ENCODE measurements around the gene MAGI1. TPM values are rescaled to one million over a fixed set of nuclear protein-coding genes. Genes with fewer than 3 reads are reported as not detected.

MAGI1 gene
- total and polyA plus RNA-seq, 2 experiments from 2014 or later = 33.9 to 87.0 TPM

DNA sequence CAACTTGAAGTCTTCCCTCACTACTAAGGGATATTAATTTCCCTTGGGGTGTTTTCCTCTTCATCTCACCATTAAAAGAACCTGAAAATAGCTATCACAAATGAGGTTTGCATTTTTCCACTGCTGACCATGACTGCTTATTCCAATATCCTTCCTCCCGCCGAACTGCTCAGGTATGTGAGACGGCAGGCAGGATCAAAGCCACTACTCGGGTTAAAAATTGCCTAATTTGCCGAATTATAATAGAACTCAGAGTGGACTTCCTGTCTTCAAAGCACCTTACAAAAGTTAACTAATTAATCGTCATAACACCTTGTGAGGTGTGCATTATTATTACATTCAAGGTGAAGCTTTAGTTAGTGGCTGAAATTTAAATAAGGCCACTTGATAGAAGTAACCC is 695.7 kb downstream of the MAGI1 start:
- H3K27me3 ChIP-seq = no peaks in the 10 kb centered on the region
- TF ChIP-seq, protein P1, sequence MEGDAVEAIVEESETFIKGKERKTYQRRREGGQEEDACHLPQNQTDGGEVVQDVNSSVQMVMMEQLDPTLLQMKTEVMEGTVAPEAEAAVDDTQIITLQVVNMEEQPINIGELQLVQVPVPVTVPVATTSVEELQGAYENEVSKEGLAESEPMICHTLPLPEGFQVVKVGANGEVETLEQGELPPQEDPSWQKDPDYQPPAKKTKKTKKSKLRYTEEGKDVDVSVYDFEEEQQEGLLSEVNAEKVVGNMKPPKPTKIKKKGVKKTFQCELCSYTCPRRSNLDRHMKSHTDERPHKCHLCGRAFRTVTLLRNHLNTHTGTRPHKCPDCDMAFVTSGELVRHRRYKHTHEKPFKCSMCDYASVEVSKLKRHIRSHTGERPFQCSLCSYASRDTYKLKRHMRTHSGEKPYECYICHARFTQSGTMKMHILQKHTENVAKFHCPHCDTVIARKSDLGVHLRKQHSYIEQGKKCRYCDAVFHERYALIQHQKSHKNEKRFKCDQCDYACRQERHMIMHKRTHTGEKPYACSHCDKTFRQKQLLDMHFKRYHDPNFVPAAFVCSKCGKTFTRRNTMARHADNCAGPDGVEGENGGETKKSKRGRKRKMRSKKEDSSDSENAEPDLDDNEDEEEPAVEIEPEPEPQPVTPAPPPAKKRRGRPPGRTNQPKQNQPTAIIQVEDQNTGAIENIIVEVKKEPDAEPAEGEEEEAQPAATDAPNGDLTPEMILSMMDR (IDR thresholded peaks at IDR 0.05; ENCODE audit: low read depth, low read length) = no peak
- no peaks in the 10 kb centered on the region for H3K4me1 ChIP-seq (ENCODE audit: low read depth)
- no peak overlapping the region for H3K4me3 ChIP-seq
- no peak for DNase-seq (ENCODE audit: low read depth in 1 of 2, low spot score in 1 of 2)
- no peak overlapping the region for H3K27ac ChIP-seq
- no peaks in the 10 kb centered on the region for H3K36me3 ChIP-seq
- H3K9me3 ChIP-seq (ENCODE audit: low read depth) = no peaks in the 10 kb centered on the region

DNA sequence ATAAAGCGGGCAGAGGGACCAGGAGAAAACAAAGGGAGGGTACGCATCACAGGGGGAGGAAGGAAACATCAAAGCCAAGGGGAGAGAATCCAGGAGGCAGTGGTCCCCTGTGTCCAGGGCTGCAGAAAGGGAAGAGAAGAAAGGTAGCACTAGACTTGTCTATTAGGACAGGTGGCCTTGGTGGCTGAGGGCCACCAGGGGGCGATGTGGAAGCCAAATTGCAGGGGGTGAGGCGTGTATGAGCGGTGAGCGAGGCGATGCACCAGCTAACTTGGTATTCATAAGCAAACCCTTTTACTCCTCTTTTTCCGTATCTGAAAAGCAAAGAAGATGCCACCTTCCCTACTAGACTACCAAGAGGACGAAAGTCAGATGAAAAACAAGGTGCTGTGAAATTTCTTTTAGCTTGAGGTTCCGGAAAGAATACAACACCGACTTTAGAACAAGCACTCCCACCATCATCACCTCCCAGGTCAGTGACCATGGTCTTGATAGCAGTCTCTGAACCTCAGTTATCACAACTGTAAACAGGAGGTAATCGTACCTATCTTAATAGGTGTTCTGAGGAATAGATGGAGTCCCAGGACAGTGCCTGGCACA is 696.5 kb downstream of the MAGI1 start:
- TF ChIP-seq, protein P1 (IDR thresholded peaks at IDR 0.05; ENCODE audit: low read depth, low read length) = peak; percentile 83
- Histone ChIP-seq H3K9me3 (ENCODE audit: low read depth) (no peaks in the 10 kb centered on the region), H3K27me3 (no peaks in the 10 kb centered on the region), H3K27ac (no peak overlapping the region), H3K36me3 (no peaks in the 10 kb centered on the region), H3K4me3 (no peak overlapping the region), H3K4me1 (ENCODE audit: low read depth) (no peaks in the 10 kb centered on the region)
- DNase-seq (ENCODE audit: low read depth in 1 of 2, low spot score in 1 of 2) = peak; percentile 65 to 71

DNA sequence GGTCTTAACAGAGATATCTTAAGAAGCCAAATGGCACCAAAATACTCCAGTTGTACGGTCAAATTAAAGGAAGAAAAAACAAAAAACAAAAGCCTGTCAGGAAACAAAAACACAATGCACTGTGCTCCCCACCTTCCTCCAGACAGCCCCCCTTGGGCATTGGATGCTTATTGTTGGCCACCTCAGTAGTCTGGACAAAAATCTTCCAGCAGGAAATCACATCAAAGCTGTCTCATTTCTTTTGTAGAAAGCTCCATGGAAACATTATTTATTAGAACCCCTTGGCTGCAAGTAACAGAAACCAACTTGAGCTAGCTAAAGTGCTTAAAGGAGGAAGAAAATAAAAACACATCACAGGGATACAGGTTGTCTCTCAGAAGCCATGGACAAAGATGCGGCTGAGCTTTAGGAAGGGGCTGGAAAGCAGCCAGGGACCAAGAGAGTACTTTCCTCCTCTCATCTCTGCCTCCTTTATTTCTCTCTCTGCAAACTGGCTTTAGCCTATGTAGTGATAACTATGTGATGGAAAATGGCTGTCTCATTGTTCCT is 699.5 kb downstream of the MAGI1 start:
- DNase-seq (ENCODE audit: low read depth in 1 of 2, low spot score in 1 of 2) = no peak
- H3K4me3 ChIP-seq = no peak overlapping the region
- no peaks in the 10 kb centered on the region for H3K36me3 ChIP-seq
- no peaks in the 10 kb centered on the region for H3K9me3 ChIP-seq (ENCODE audit: low read depth)
- TF ChIP-seq, protein P1 (IDR thresholded peaks at IDR 0.05; ENCODE audit: low read depth, low read length) = no peak
- no peaks in the 10 kb centered on the region for H3K4me1 ChIP-seq (ENCODE audit: low read depth)
- H3K27me3 ChIP-seq = no peaks in the 10 kb centered on the region
- no peak overlapping the region for H3K27ac ChIP-seq

DNA sequence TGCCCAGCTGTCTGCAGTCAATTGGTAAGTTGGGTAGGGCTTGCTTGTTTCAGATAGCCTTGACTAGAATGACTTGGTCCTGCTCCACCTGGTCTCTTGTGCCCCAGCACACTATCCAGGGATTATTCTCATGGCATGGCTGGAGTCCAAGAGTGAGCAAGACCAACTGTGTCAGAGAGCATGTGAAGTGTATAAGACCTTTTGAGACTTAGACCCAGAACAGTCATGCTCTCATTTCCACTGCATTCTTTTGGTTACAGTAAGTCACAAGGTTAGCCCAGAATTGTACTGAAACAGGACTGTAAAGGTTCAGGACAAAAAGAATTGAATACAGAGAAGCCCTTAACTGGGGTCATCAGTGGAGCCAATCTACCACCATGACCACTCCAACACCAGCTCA is 700.1 kb downstream of the MAGI1 start:
- Histone ChIP-seq H3K4me1 (ENCODE audit: low read depth) (no peaks in the 10 kb centered on the region), H3K9me3 (ENCODE audit: low read depth) (no peaks in the 10 kb centered on the region), H3K36me3 (no peaks in the 10 kb centered on the region), H3K27me3 (no peaks in the 10 kb centered on the region), H3K27ac (no peak overlapping the region), H3K4me3 (no peak overlapping the region)
- no peak for DNase-seq (ENCODE audit: low read depth in 1 of 2, low spot score in 1 of 2)
- TF ChIP-seq, protein P1 (IDR thresholded peaks at IDR 0.05; ENCODE audit: low read depth, low read length) = no peak

DNA sequence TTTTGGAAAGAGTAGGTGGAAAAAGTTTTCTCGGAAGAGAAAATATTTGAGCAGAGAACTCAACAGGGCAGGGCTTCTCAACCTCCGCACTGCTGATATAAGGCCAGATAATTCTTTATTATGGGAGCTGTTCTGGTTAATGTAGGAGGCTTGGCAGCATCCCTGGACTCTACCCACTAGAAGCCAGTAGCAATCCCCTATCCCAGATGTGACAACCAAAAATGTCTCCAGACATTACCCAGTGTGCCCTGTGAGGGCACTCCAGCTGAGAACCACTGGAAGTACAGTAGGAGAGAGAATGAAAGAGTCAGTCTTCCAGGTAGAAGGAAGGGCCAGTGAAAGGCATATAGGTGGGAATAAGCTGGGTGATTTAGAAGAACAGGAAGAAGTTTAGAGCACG is 703.1 kb downstream of the MAGI1 start:
- Histone ChIP-seq H3K9me3 (ENCODE audit: low read depth) (no peaks in the 10 kb centered on the region), H3K4me1 (ENCODE audit: low read depth) (no peaks in the 10 kb centered on the region), H3K27ac (no peak overlapping the region), H3K36me3 (no peaks in the 10 kb centered on the region), H3K4me3 (no peak overlapping the region), H3K27me3 (no peaks in the 10 kb centered on the region)
- TF ChIP-seq, protein P1 (IDR thresholded peaks at IDR 0.05; ENCODE audit: low read depth, low read length) = no peak
- DNase-seq (ENCODE audit: low read depth in 1 of 2, low spot score in 1 of 2) = no peak
